PC-9 (cell line): ENCODE data around the gene ARHGAP42. TPM values are rescaled to one million over a fixed set of nuclear protein-coding genes. Genes with fewer than 3 reads are reported as not detected.

Source experiments
- BruUV-seq: library from RNA; stranded (reverse); fragments of 400-500 nt; replicated peaks from 2 replicates; lab custom pipeline; 2021; lab: Mats Ljungman, UMichigan
- CTCF ChIA-PET: fragments of 300-600 bp; sonication (Branson Sonifier 250); formaldehyde crosslinking; loops from one replicate; lab custom pipeline; 2022; ENCODE audit warnings: antibody characterized with exemption; lab: Charles Lee
- POLR2A ChIA-PET: fragments of 300-600 bp; sonication (Branson Sonifier 250); formaldehyde crosslinking; loops from one replicate; lab custom pipeline; 2022; ENCODE audit warnings: antibody characterized with exemption; ENCODE audit not compliant: unreplicated experiment; lab: Charles Lee
- DNase-seq, 2 experiments: peaks; one replicate each; pipeline versions ENCODE4 v3.0.0 to v3.0.0-alpha.2; 2015 to 2022; ENCODE audit warnings: mixed read lengths in 1 of 2
- H2AFZ ChIP-seq: fragments of 200-600 bp; sonication (generic); 2 replicates; pipeline ENCODE4 v1.8.1; 2017; ENCODE audit warnings: antibody characterized with exemption
- H3F3A ChIP-seq: fragments of 200-600 bp; sonication (generic); 2 replicates; pipeline ENCODE4 v1.8.1; 2017; ENCODE audit warnings: antibody characterized with exemption, mild to moderate bottlenecking, low read depth; ENCODE audit not compliant: insufficient read depth
- H3K27ac ChIP-seq: fragments of 200-600 bp; sonication (generic); 2 replicates; pipeline ENCODE4 v1.6.1; 2016; ENCODE audit warnings: mixed run types
- H3K27me3 ChIP-seq: fragments of 200-600 bp; sonication (generic); 2 replicates; pipeline ENCODE4 v1.6.1; 2016; ENCODE audit warnings: low read depth, mixed run types; ENCODE audit not compliant: insufficient read depth
- H3K36me3 ChIP-seq: fragments of 200-600 bp; sonication (generic); 2 replicates; pipeline ENCODE4 v1.6.1; 2016; ENCODE audit warnings: low read depth, mixed run types
- H3K4me1 ChIP-seq: fragments of 200-600 bp; sonication (generic); replicated peaks from 2 replicates; pipeline ENCODE4 v1.6.1; 2016; ENCODE audit warnings: mixed run types; ENCODE audit not compliant: insufficient read depth
- H3K4me2 ChIP-seq: fragments of 200-600 bp; sonication (generic); 2 replicates; pipeline ENCODE4 v1.6.1; 2017; ENCODE audit warnings: mixed run types
- H3K4me3 ChIP-seq: fragments of 200-600 bp; sonication (generic); 2 replicates; pipeline ENCODE4 v1.6.1; 2016; ENCODE audit warnings: mixed run types
- H3K79me2 ChIP-seq: fragments of 200-600 bp; sonication (generic); 2 replicates; pipeline ENCODE4 v1.6.1; 2017; ENCODE audit warnings: low read depth, mixed run types
- H3K9me2 ChIP-seq: fragments of 200-600 bp; sonication (generic); 2 replicates; pipeline ENCODE4 v1.8.1; 2017; ENCODE audit warnings: mild to moderate bottlenecking; ENCODE audit not compliant: insufficient read depth
- H3K9me3 ChIP-seq: fragments of 200-600 bp; sonication (generic); 2 replicates; pipeline ENCODE4 v1.8.1; 2016; ENCODE audit warnings: low read depth; ENCODE audit not compliant: insufficient read depth
- H4K20me1 ChIP-seq: fragments of 200-600 bp; sonication (generic); 2 replicates; pipeline ENCODE4 v1.8.1; 2017; ENCODE audit not compliant: insufficient read depth
- EZH2 ChIP-seq: fragments of 200-600 bp; sonication (generic); IDR thresholded peaks from 2 replicates; pipeline ENCODE4 v1.8.0; 2017; ENCODE audit warnings: antibody characterized with exemption, low read depth
- intact Hi-C: fragments of 100-400 bp; cut with micrococcal nuclease; formaldehyde crosslinking; loops from one replicate; pipeline ENCODE4 v1.10.0; 2022; ENCODE audit not compliant: unreplicated experiment
- total RNA-seq: library from RNA; stranded (reverse); gene quantifications from 2 replicates; pipeline ENCODE4 v1.2.3, GENCODE V29; 2021
- TF ChIP-seq, protein P1 (sequence below): fragments of 200-600 bp; sonication (generic); conservative IDR thresholded peaks from 2 replicates; pipeline ENCODE4 v1.6.1; 2017; ENCODE audit warnings: mixed run types, antibody characterized with exemption, mild to moderate bottlenecking, moderate library complexity

The ARHGAP42 gene
- total RNA-seq, 1 experiment from 2014 or later = 12.8 TPM

DNA sequence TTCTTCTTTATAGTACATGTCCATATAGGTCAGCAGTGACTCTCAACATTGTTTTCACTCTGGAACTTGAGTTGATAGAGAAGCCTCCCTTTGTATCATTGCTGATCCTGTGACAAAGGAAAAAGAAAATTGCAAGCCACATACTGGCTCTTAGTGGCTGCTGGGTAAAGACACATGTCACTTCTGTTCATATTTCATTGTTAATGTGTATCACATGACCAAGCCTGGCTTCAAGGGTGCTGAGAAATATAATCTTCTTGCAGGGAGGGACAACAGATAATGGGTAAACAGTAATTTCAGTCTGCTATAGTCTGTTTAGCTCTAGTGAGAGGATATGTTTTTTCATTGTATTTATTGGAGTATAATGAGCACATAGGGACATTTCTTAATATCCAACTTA lies 269.3 kb downstream of the ARHGAP42 start:
- H2AFZ ChIP-seq = no peak overlapping the region
- no TSS peak for BruUV-seq
- no peaks in the 10 kb centered on the region for H3K9me2 ChIP-seq
- no peaks in the 10 kb centered on the region for H3K4me1 ChIP-seq
- CTCF ChIA-PET = no interaction called here
- no peak for TF ChIP-seq EZH2
- TF ChIP-seq, protein P1, sequence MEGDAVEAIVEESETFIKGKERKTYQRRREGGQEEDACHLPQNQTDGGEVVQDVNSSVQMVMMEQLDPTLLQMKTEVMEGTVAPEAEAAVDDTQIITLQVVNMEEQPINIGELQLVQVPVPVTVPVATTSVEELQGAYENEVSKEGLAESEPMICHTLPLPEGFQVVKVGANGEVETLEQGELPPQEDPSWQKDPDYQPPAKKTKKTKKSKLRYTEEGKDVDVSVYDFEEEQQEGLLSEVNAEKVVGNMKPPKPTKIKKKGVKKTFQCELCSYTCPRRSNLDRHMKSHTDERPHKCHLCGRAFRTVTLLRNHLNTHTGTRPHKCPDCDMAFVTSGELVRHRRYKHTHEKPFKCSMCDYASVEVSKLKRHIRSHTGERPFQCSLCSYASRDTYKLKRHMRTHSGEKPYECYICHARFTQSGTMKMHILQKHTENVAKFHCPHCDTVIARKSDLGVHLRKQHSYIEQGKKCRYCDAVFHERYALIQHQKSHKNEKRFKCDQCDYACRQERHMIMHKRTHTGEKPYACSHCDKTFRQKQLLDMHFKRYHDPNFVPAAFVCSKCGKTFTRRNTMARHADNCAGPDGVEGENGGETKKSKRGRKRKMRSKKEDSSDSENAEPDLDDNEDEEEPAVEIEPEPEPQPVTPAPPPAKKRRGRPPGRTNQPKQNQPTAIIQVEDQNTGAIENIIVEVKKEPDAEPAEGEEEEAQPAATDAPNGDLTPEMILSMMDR = no peak
- H3K79me2 ChIP-seq = no peaks in the 10 kb centered on the region
- H3F3A ChIP-seq = no peaks in the 10 kb centered on the region
- intact Hi-C loops = no loop called here
- no peak for DNase-seq
- no peaks in the 10 kb centered on the region for H3K9me3 ChIP-seq
- POLR2A ChIA-PET = no interaction called here
- no peak overlapping the region for H3K4me3 ChIP-seq
- H3K27me3 ChIP-seq = no peaks in the 10 kb centered on the region
- H3K27ac ChIP-seq = no peak overlapping the region
- H4K20me1 ChIP-seq = no peaks in the 10 kb centered on the region
- no peak overlapping the region for H3K4me2 ChIP-seq
- H3K36me3 ChIP-seq = no peaks in the 10 kb centered on the region

DNA sequence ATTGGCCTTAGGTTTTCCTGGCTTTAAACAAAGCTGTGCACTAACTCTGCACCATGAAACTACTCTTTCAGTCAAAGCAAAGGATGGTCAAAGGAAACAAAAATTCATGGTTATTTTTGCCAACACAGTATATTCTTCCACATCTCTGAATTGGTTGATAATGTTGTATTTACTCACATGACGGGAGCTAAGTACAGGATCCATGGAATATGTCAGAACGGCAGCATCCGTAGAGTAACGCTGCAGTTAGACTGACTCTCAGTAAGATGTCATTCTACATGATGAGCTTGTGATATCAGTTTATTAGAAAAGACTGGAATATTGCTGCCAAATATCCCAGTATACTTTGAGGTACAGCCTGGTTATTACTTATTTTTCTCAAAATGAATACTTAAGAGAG lies 270.4 kb downstream of the ARHGAP42 start:
- H3K36me3 ChIP-seq = 0 out of 2 replicates have a peak, but pooled peaks cover 6% of the 10 kb centered on the region
- no peaks in the 10 kb centered on the region for H3K4me1 ChIP-seq
- H3F3A ChIP-seq = no peaks in the 10 kb centered on the region
- BruUV-seq = no TSS peak
- ChIA-PET CTCF (no interaction called here), POLR2A (no interaction called here)
- no peak for DNase-seq
- no peak overlapping the region for H3K4me3 ChIP-seq
- H3K9me2 ChIP-seq = no peaks in the 10 kb centered on the region
- no peaks in the 10 kb centered on the region for H4K20me1 ChIP-seq
- no peaks in the 10 kb centered on the region for H3K9me3 ChIP-seq
- no peaks in the 10 kb centered on the region for H3K79me2 ChIP-seq
- H2AFZ ChIP-seq = no peak overlapping the region
- H3K4me2 ChIP-seq = no peak overlapping the region
- H3K27ac ChIP-seq = no peak overlapping the region
- intact Hi-C loops = no loop called here
- no peak for TF ChIP-seq EZH2
- TF ChIP-seq, protein P1 = no peak
- H3K27me3 ChIP-seq = no peaks in the 10 kb centered on the region

DNA sequence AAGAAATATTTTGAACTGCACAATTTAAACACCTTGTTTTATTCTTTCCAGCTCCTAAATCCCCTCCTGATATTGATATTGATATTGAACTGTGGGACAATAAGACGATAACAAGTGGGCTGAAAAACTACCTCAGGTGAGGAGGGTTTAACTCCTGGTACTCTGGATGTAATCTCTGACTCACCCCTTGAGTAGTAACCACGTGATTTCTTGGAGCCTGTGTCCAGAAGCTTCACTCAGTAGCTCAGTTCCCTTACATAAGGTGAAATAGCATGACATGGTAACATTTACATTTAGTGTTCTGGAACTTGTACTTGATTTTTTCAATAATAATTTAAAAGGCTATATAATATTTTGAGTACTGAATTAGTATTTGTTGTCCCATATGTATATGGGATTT lies 274.5 kb downstream of the ARHGAP42 start:
- no TSS peak for BruUV-seq
- POLR2A ChIA-PET = no interaction called here

More for the DNA sequence above, 274.5 kb downstream of the ARHGAP42 start:
- Histone ChIP-seq H3K36me3 (0 out of 2 replicates have a peak, but pooled peaks cover 6% of the 10 kb centered on the region), H3K4me3 (no peak overlapping the region), H3K27ac (no peak overlapping the region), H4K20me1 (no peaks in the 10 kb centered on the region), H2AFZ (no peak overlapping the region), H3K79me2 (no peaks in the 10 kb centered on the region), H3K4me1 (no peaks in the 10 kb centered on the region), H3K9me2 (no peaks in the 10 kb centered on the region), H3K4me2 (no peak overlapping the region), H3K27me3 (no peaks in the 10 kb centered on the region), H3K9me3 (no peaks in the 10 kb centered on the region), H3F3A (no peaks in the 10 kb centered on the region)
- no peak for TF ChIP-seq EZH2
- TF ChIP-seq, protein P1 = no peak
- intact Hi-C loops = no loop called here
- no peak for DNase-seq
- CTCF ChIA-PET = no interaction called here
